Stimulated activated CD8-positive, alpha-beta memory T cell treated with anti-CD3 and anti-CD28 coated beads, Interleukin-12 subunit alpha, Interleukin-12 subunit beta, amount 100 ng/mL, for 24 hours (primary cell): ENCODE results near the gene SGF29.
"Not testable (repeated sequence)": the region's sequence is repeated elsewhere in the genome, so short reads cannot be mapped to it uniquely, and the experiment has no call there.

Experiments used
- DNase-seq: peaks from one replicate; pipeline ENCODE4 v3.0.0-alpha.2; 2020; ENCODE audit errors: extremely low read depth

The SGF29 gene

GRCh38 chr16:28553776-28554633 lies at the start of gene SGF29:
SGF29 (plus strand) TSS chr16:28553920; CDS start chr16:28581070, 27,150 bp downstream.
- DNase-seq, result peak; percentile 80

- no peak for DNase-seq
Observed at GRCh38 chr16:28504707-28505404, 48.9 kb upstream of the SGF29 start.

GRCh38 chr16:28505489-28506137 lies 48.1 kb upstream of the SGF29 start:
- no peak for DNase-seq

GRCh38 chr16:28511031-28511430 lies 42.7 kb upstream of the SGF29 start:
- no peak for DNase-seq

GRCh38 chr16:28511801-28512789 lies 41.6 kb upstream of the SGF29 start:
- no peak for DNase-seq

GRCh38 chr16:28513484-28514181 lies 40.1 kb upstream of the SGF29 start:
- no peak for DNase-seq

GRCh38 chr16:28514246-28514645 lies 39.5 kb upstream of the SGF29 start:
- no peak for DNase-seq

- no peak for DNase-seq
Observed at GRCh38 chr16:28520672-28521071, 33.0 kb upstream of the SGF29 start.

GRCh38 chr16:28521436-28521835 lies 32.3 kb upstream of the SGF29 start:
- DNase-seq, result no peak

- no peak for DNase-seq
Observed at GRCh38 chr16:28522792-28523191, 30.9 kb upstream of the SGF29 start.

- no peak for DNase-seq
Observed at GRCh38 chr16:28524681-28525171, 29.0 kb upstream of the SGF29 start.

GRCh38 chr16:28526201-28527099 lies 27.3 kb upstream of the SGF29 start:
- no peak for DNase-seq

- DNase-seq, result not testable (repeated sequence)
Observed at GRCh38 chr16:28527100-28527785, 26.5 kb upstream of the SGF29 start.

- no peak for DNase-seq
Observed at GRCh38 chr16:28527985-28528384, 25.7 kb upstream of the SGF29 start.

- DNase-seq, result no peak
Observed at GRCh38 chr16:28528463-28528867, 25.3 kb upstream of the SGF29 start.

GRCh38 chr16:28529124-28529523 lies 24.6 kb upstream of the SGF29 start:
- no peak for DNase-seq

- no peak for DNase-seq
Observed at GRCh38 chr16:28531777-28532744, 21.7 kb upstream of the SGF29 start.
